ENCODE results near the gene ADGRV1.

DNA sequence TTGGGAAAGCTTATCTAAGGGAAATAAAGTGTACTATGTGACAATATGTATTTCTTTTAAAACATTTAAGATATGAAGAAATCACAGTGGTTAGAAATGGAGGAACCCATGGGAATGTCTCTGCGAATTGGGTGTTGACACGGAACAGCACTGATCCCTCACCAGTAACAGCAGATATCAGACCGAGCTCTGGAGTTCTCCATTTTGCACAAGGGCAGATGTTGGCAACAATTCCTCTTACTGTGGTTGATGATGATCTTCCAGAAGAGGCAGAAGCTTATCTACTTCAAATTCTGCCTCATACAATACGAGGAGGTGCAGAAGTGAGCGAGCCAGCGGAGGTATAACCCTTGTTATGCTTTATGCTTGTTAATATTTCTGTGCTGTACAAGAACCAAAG lies 69.9 kb downstream of the ADGRV1 start:
- TF ChIP-seq CTBP1 (IDR thresholded peaks at IDR 0.05; ENCODE audit: borderline replicate concordance) = no peak
- no peak for TF ChIP-seq ARNT (IDR thresholded peaks at IDR 0.05)
- TF ChIP-seq SUZ12 (IDR thresholded peaks at IDR 0.05) = no peak
- TF ChIP-seq BHLHE40 (IDR thresholded peaks at IDR 0.05; ENCODE audit: borderline replicate concordance) = no peak
- no peak for TF ChIP-seq FOXA1 (IDR thresholded peaks at IDR 0.05)
- no peak for TF ChIP-seq L3MBTL2 (conservative IDR thresholded peaks at IDR 0.05)
- TF ChIP-seq LEF1 (IDR thresholded peaks at IDR 0.05; ENCODE audit: borderline replicate concordance) = no peak
- no peak for TF ChIP-seq ZNF384 (IDR thresholded peaks at IDR 0.05)
- TF ChIP-seq FOXK2 (IDR thresholded peaks at IDR 0.05) = no peak
- TF ChIP-seq SP1 (IDR thresholded peaks at IDR 0.05) = no peak
- no peak for TF ChIP-seq HDGF (IDR thresholded peaks at IDR 0.05; ENCODE audit: borderline replicate concordance)
- TF ChIP-seq NFRKB (IDR thresholded peaks at IDR 0.05) = no peak
- no peak for TF ChIP-seq ELF4 (IDR thresholded peaks at IDR 0.05)
